Measurements from ENCODE around the gene KEAP1. TPM values are rescaled to one million over a fixed set of nuclear protein-coding genes. Genes with fewer than 3 reads are reported as not detected.

Gene KEAP1
- total RNA-seq, 4 donors from 2014 or later: 44.3 to 75.8 (median 69.9) TPM

- peaks cover 21% of the 10 kb centered on the region for H3K36me3 ChIP-seq
- H3K9me3 ChIP-seq: no peaks in the 10 kb centered on the region
- H3K27me3 ChIP-seq: no peaks in the 10 kb centered on the region
- H3K4me1 ChIP-seq: peaks cover 8% of the 10 kb centered on the region
- DNase-seq (ENCODE audit: low spot score in 2 of 2): no peak
- 68% methylated on average over 16 of the region's 25 CpGs for WGBS
- TF ChIP-seq POLR2A (IDR thresholded peaks at IDR 0.05): no peak
- no peak for TF ChIP-seq POLR2AphosphoS5 (IDR thresholded peaks at IDR 0.05)
- no peak for TF ChIP-seq EP300 (IDR thresholded peaks at IDR 0.05)
- no peak for TF ChIP-seq CTCF (IDR thresholded peaks at IDR 0.05)
- H3K27ac ChIP-seq: no peak overlapping the region
- H3K4me3 ChIP-seq: no peak overlapping the region
These were observed 52.1 kb downstream of the KEAP1 start for GRCh38 chr19:10450853-10451609.

- TF ChIP-seq POLR2AphosphoS5 (IDR thresholded peaks at IDR 0.05) (no peak), POLR2A (IDR thresholded peaks at IDR 0.05) (no peak), EP300 (IDR thresholded peaks at IDR 0.05) (no peak)
- Histone ChIP-seq H3K4me1 (peaks cover 8% of the 10 kb centered on the region), H3K27me3 (no peaks in the 10 kb centered on the region), H3K27ac (no peak overlapping the region), H3K36me3 (peaks cover 21% of the 10 kb centered on the region), H3K9me3 (no peaks in the 10 kb centered on the region), H3K4me3 (no peak overlapping the region)
- 75% methylated on average over 13 of the region's 14 CpGs for WGBS
- DNase-seq (ENCODE audit: low spot score in 2 of 2): no peak
These were observed 52.8 kb downstream of the KEAP1 start for GRCh38 chr19:10450191-10450852.

- Histone ChIP-seq H3K27ac (no peak overlapping the region), H3K4me3 (no peak overlapping the region), H3K9me3 (no peaks in the 10 kb centered on the region), H3K27me3 (no peaks in the 10 kb centered on the region), H3K36me3 (peaks cover 21% of the 10 kb centered on the region), H3K4me1 (peaks cover 8% of the 10 kb centered on the region)
- WGBS: 90% methylated on average over 7 of the region's 7 CpGs
- TF ChIP-seq CTCF (IDR thresholded peaks at IDR 0.05) (no peak), POLR2AphosphoS5 (IDR thresholded peaks at IDR 0.05) (no peak), POLR2A (IDR thresholded peaks at IDR 0.05) (no peak), EP300 (IDR thresholded peaks at IDR 0.05) (no peak)
- DNase-seq (ENCODE audit: low spot score in 2 of 2): no peak
These were observed 54.1 kb downstream of the KEAP1 start for GRCh38 chr19:10449037-10449436.

GRCh38 chr19:10442698-10443097, 60.5 kb downstream of the KEAP1 start:
- no peak for DNase-seq (ENCODE audit: low spot score in 2 of 2)
- Histone ChIP-seq H3K4me3 (no peak overlapping the region), H3K27me3 (no peaks in the 10 kb centered on the region), H3K27ac (no peak overlapping the region), H3K4me1 (no peaks in the 10 kb centered on the region), H3K9me3 (no peaks in the 10 kb centered on the region), H3K36me3 (peaks cover under 1% of the 10 kb centered on the region)
- no peak for TF ChIP-seq POLR2A (IDR thresholded peaks at IDR 0.05)
- no peak for TF ChIP-seq CTCF (IDR thresholded peaks at IDR 0.05)
- no peak for TF ChIP-seq EP300 (IDR thresholded peaks at IDR 0.05)
- no peak for TF ChIP-seq POLR2AphosphoS5 (IDR thresholded peaks at IDR 0.05)
- 96% methylated on average over 3 of the region's 3 CpGs for WGBS

- TF ChIP-seq POLR2AphosphoS5 (IDR thresholded peaks at IDR 0.05) (no peak), POLR2A (IDR thresholded peaks at IDR 0.05) (no peak), CTCF (IDR thresholded peaks at IDR 0.05) (no peak), EP300 (IDR thresholded peaks at IDR 0.05) (no peak)
- no peak overlapping the region for H3K27ac ChIP-seq
- WGBS: 91% methylated on average over 5 of the region's 5 CpGs
These were observed 63.6 kb downstream of the KEAP1 start for GRCh38 chr19:10439588-10439987.

More at GRCh38 chr19:10439588-10439987, 63.6 kb downstream of the KEAP1 start:
- no peaks in the 10 kb centered on the region for H3K9me3 ChIP-seq
- H3K4me3 ChIP-seq: no peak overlapping the region
- H3K36me3 ChIP-seq: no peaks in the 10 kb centered on the region
- no peak for DNase-seq (ENCODE audit: low spot score in 2 of 2)
- H3K27me3 ChIP-seq: no peaks in the 10 kb centered on the region
- no peaks in the 10 kb centered on the region for H3K4me1 ChIP-seq

Other genes starting within 250 kb of the KEAP1 start
- 10 to 100 TPM in 2 of 4 donors, 1 to 10 TPM in 2; 9.1 to 11.1 (median 9.6) TPM for gene ICAM1, start 232.2 kb downstream of the KEAP1 start, total RNA-seq
- gene ICAM4, start 216.4 kb downstream of the KEAP1 start, total RNA-seq: not detected
- gene ICAM5, start 213.4 kb downstream of the KEAP1 start, total RNA-seq: under 1 TPM in 3 of 4 donors, not detected in 1; 0.21 to 0.97 (median 0.62) TPM
- 1 to 10 TPM; 1.4 to 7.2 (median 2.9) TPM for gene ZGLP1, start 193.5 kb downstream of the KEAP1 start, total RNA-seq
- 10 to 100 TPM in 3 of 4 donors, 1 to 10 TPM in 1; 7.9 to 19.0 (median 14.5) TPM for gene FDX2, start 187.3 kb downstream of the KEAP1 start, total RNA-seq
- 10 to 100 TPM; 18.4 to 27.8 (median 24.8) TPM for gene RAVER1, start 169.8 kb downstream of the KEAP1 start, total RNA-seq
- gene ICAM3, start 163.7 kb downstream of the KEAP1 start, total RNA-seq: 1 to 10 TPM; 3.1 to 4.5 (median 3.8) TPM
- gene TYK2, start 122.8 kb downstream of the KEAP1 start, total RNA-seq: 100 to 1,000 TPM in 2 of 4 donors, 10 to 100 TPM in 2; 80.4 to 200 (median 124) TPM
- 100 to 1,000 TPM in 3 of 4 donors, 10 to 100 TPM in 1; 91.7 to 178 (median 109) TPM for gene CDC37, start 99.8 kb downstream of the KEAP1 start, total RNA-seq
- gene PDE4A, start 82.8 kb downstream of the KEAP1 start, total RNA-seq: 1 to 10 TPM; 3.7 to 7.9 (median 5.6) TPM
- 10 to 100 TPM; 19.2 to 63.8 (median 26.8) TPM for gene S1PR5, start 14.1 kb upstream of the KEAP1 start, total RNA-seq
- 10 to 100 TPM; 52.2 to 80.8 (median 63.6) TPM for gene ATG4D, start 40.5 kb upstream of the KEAP1 start, total RNA-seq
- 10 to 100 TPM; 19.1 to 46.9 (median 24.5) TPM for gene KRI1, start 62.7 kb upstream of the KEAP1 start, total RNA-seq
- 10 to 100 TPM in 2 of 4 donors, 1 to 10 TPM in 2; 8.9 to 11.6 (median 10.3) TPM for gene CDKN2D, start 65.6 kb upstream of the KEAP1 start, total RNA-seq
- gene AP1M2, start 84.0 kb upstream of the KEAP1 start, total RNA-seq: 10 to 100 TPM; 28.9 to 65.9 (median 59.1) TPM
- gene SLC44A2, start 122.2 kb upstream of the KEAP1 start, total RNA-seq: 100 to 1,000 TPM in 1 of 4 donors, 10 to 100 TPM in 3; 59.1 to 108 (median 94.5) TPM
- 100 to 1,000 TPM; 114 to 280 (median 132) TPM for gene ILF3, start 151.0 kb upstream of the KEAP1 start, total RNA-seq
- 10 to 100 TPM; 34.4 to 57.2 (median 40.2) TPM for gene QTRT1, start 198.1 kb upstream of the KEAP1 start, total RNA-seq
- 100 to 1,000 TPM; 135 to 322 (median 173) TPM for gene DNM2, start 214.7 kb upstream of the KEAP1 start, total RNA-seq

Data from suprapubic skin (tissue), 4 donors.